Central memory CD8-positive, alpha-beta T cell (primary cell): Measurements from ENCODE around the gene RNASE7.
"Not testable (repeated sequence)": the region's sequence is repeated elsewhere in the genome, so short reads cannot be mapped to it uniquely, and the experiment has no call there.

Source experiments
- ATAC-seq: fragments of 150-1000 bp; cut with Tn5 transposase; replicated peaks from 2 replicates; pipeline ENCODE4 v1.10.0; 2022; ENCODE audit warnings: mild to moderate bottlenecking, moderate FRiP score, moderate number of reproducible peaks; ENCODE audit not compliant: poor library complexity, severe bottlenecking; ENCODE audit errors: extremely low read depth
- DNase-seq, 2 donors: peaks; one replicate each; pipeline ENCODE4 v3.0.0; 2021; ENCODE audit warnings: low spot score in 2 of 2
- H3K27ac Mint-ChIP-seq: one replicate; pipeline ENCODE4 v1.8.0; 2022; ENCODE audit warnings: low read depth, mild to moderate bottlenecking, moderate library complexity, mixed read lengths
- H3K27me3 Mint-ChIP-seq: one replicate; pipeline ENCODE4 v1.8.0; 2022; ENCODE audit warnings: mixed read lengths
- H3K36me3 Mint-ChIP-seq: one replicate; pipeline ENCODE4 v1.8.0; 2022; ENCODE audit warnings: mild to moderate bottlenecking, moderate library complexity, mixed read lengths; ENCODE audit not compliant: insufficient read depth
- H3K4me1 Mint-ChIP-seq: one replicate; pipeline ENCODE4 v1.8.0; 2022; ENCODE audit warnings: mixed read lengths
- H3K4me3 Mint-ChIP-seq: one replicate; pipeline ENCODE4 v1.8.0; 2022; ENCODE audit warnings: mild to moderate bottlenecking, moderate library complexity, mixed read lengths
- H3K9me3 Mint-ChIP-seq: one replicate; pipeline ENCODE4 v1.8.0; 2022; ENCODE audit warnings: mixed read lengths

RNASE7 gene, protein sequence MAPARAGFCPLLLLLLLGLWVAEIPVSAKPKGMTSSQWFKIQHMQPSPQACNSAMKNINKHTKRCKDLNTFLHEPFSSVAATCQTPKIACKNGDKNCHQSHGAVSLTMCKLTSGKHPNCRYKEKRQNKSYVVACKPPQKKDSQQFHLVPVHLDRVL

DNA sequence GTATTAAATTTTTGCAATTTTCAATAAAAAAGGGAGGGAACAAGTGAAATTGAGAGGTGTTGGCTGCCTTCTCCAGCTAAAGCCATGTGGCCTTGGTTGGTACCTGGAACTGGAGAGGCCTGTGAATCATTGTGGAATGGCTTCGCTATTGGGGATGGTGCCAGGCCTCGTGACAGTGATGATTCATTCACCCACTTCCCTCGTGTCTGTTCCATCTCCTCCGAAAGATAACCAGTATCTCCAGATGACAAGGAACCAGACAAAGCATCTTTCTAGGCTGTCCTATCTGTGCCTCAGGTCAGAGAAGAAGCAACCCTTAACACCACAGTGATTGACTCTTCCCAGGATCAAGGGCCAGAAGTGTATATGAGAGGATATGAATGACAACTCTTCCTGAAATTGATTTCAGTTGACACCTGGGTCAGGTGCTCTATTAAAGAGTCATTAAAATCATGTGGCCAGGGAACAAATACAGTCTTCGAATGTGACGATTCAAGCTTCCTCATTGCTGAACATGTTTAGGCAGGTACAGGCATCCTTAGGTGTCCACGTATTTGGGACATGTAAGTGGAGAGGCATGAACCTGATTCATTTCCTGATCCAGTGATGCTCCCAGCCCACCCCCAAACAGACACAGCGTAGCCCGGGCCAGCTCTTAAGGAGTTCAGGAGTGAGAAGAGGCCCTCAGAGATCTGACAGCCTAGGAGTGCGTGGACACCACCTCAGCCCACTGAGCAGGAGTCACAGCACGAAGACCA lies at the start of gene RNASE7:
Gene RNASE7 (plus strand): TSS at position 687 of the 758 bp plus-strand sequence. CDS start 631 bp downstream, outside the sequence.
- Mint-ChIP-seq H3K9me3 (no peaks in the 10 kb centered on the region), H3K27ac (no peak within 1 kb of the TSS), H3K27me3 (peaks cover 46% of the 10 kb centered on the region), H3K4me1 (peaks cover 8% of the 10 kb centered on the region), H3K36me3 (peaks cover 3% of the 10 kb centered on the region), H3K4me3 (no peak within 1 kb of the TSS)
- ATAC-seq (no peak), DNase-seq (no peak)

DNA sequence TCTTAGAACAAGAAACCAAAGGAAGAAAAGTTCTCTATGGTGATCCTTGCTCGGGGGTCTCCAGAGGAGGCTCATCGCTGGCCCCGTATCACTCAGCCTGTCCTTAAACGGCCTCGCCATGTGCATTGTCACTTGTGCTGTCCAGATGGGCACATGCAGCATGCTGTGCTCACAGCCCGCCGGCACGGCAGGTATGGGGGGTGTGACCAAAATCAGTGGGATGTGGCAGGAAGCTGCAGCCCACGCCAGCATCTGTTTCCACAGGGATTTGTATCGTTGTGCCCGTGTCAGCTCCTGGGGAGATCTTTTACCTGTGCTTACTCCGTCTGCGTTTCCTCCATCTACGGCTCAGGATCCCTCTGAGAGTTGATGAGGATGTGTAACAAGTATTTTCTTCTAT lies 45.6 kb upstream of the RNASE7 start:
- peaks cover 11% of the 10 kb centered on the region for H3K4me1 Mint-ChIP-seq
- DNase-seq (no peak), ATAC-seq (no peak)
- no peaks in the 10 kb centered on the region for H3K9me3 Mint-ChIP-seq
- H3K27me3 Mint-ChIP-seq = no peaks in the 10 kb centered on the region
- peaks cover 48% of the 10 kb centered on the region for H3K36me3 Mint-ChIP-seq
- no peak overlapping the region for H3K27ac Mint-ChIP-seq
- H3K4me3 Mint-ChIP-seq = no peak overlapping the region

DNA sequence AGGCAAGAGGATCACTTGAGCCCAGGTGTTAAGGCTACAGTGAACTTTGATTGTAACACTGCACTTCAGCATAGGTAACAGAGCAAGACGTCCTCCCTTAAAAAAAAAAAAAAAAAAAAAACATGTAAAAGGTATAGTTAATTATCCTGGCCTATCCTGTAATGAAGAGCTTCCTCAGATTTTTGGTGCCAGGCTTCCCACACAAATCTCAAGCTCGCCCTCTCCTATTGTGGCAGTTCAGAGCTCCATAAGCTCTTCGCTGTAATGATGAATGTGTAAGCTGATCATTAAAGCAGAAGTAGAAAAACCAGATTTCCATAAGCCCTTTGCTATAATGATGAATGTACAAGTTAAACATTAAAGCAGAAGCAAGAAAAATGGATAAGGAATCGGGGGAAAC lies 45.0 kb upstream of the RNASE7 start:
- ATAC-seq (no peak), DNase-seq (no peak)
- H3K4me3 Mint-ChIP-seq = no peak overlapping the region
- no peak overlapping the region for H3K27ac Mint-ChIP-seq
- H3K36me3 Mint-ChIP-seq = peaks cover 45% of the 10 kb centered on the region
- H3K4me1 Mint-ChIP-seq = peaks cover 5% of the 10 kb centered on the region
- no peaks in the 10 kb centered on the region for H3K27me3 Mint-ChIP-seq
- no peaks in the 10 kb centered on the region for H3K9me3 Mint-ChIP-seq

DNA sequence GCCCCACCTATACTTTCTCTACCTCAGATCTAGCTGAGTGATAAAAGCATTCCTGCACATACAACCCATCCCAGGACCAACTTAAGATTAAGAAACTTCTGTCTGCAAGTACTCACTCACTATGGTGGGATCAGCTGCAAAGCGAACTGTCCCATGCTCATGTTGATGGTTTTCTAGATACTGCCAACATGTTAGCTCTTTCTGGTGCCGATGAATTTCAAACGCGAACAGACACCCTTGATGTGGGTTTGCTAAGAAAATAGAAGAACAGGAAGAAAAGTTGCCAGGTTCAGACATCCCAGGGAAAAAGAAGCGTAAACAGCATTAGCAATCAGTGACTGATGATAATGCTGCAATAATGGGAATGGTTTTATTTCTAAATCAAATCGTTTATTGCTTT lies 44.6 kb upstream of the RNASE7 start:
- no peak for ATAC-seq
- Mint-ChIP-seq H3K9me3 (no peaks in the 10 kb centered on the region), H3K4me3 (no peak overlapping the region), H3K36me3 (peaks cover 41% of the 10 kb centered on the region), H3K27ac (no peak overlapping the region), H3K27me3 (no peaks in the 10 kb centered on the region), H3K4me1 (peaks cover 5% of the 10 kb centered on the region)
- no peak for DNase-seq

DNA sequence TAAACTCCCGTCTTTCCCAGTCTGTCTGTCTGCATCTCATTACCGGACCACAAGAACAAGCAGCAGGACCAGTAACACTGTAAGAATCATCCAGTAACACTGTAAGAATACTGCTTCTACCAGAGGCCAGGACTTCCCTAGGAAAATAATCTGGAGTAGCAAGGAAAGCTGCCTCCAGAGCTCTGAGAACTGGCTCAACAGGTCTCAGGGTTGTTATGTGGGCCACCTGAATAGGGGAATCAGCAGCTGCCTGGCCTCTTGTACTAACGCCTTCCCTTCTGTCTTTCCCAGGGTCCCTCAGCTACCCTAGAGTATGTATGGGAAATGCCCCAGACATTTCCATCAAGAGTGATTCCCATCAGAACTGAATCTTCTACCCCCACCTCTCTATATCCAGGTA lies 44.0 kb upstream of the RNASE7 start:
- Mint-ChIP-seq H3K9me3 (no peaks in the 10 kb centered on the region), H3K4me3 (no peak overlapping the region), H3K27me3 (no peaks in the 10 kb centered on the region), H3K36me3 (peaks cover 39% of the 10 kb centered on the region), H3K4me1 (peaks cover 5% of the 10 kb centered on the region), H3K27ac (no peak overlapping the region)
- ATAC-seq (no peak), DNase-seq (no peak)

DNA sequence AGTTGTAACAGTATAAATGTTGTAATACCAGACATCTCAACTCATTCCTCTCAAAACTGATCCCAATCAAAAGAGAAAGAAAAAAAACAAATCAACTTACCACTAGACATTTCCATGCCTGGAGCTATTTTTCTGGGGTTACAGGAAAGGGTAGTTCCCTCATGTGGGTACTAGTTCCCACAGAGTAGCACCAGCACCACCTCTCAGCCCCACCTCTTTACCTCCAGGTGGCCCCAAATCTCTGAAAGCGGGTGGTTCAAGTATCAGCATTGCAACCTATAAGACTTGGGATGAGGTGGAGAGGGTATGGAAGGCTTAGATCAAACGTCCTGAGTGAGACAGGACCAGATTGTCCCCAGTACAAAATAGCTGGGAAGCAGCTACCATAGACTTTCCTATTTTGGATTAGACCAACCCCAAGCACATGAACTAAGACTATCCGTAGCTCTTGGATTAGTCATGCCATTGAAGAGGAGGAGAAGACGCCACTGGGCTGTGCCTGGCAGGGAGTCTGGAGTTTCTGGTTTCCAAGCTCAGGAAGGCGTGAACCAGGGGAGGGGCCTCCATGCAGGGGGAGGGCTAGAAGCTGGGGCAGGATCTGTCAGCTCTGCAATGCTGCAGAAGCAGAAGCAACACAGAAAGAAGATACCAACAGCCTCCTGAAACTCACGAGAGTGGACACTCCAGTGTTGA lies 43.3 kb upstream of the RNASE7 start, which contains the start of gene SLC39A2:
Gene SLC39A2 (plus strand): TSS at position 620 of the 693 bp plus-strand sequence. CDS start 154 bp downstream, outside the sequence.
- Mint-ChIP-seq H3K36me3 (peaks cover 35% of the 10 kb centered on the region), H3K27ac (no peak within 1 kb of the TSS), H3K27me3 (no peaks in the 10 kb centered on the region), H3K4me1 (peaks cover 3% of the 10 kb centered on the region), H3K9me3 (no peaks in the 10 kb centered on the region), H3K4me3 (no peak within 1 kb of the TSS)
- DNase-seq (no peak), ATAC-seq (no peak)

DNA sequence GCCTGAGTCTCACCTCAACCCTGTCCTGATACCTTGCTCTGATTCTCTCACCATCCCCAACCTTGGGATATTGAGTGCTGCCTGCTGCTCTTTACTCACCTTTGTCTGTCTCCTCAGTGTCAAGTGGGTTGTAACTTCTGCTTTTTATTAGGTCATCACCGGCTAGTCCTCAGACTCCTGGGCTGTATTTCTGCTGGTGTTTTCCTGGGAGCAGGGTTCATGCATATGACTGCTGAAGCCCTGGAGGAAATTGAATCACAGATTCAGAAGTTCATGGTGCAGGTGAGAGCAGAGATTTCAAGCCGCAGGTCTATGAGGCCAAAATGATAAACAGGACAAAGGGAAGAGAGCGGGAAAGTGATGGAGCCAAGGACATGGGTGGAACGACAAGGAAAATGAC lies 42.6 kb upstream of the RNASE7 start:
- Mint-ChIP-seq H3K9me3 (no peaks in the 10 kb centered on the region), H3K27me3 (no peaks in the 10 kb centered on the region), H3K36me3 (peaks cover 27% of the 10 kb centered on the region), H3K4me3 (no peak overlapping the region), H3K4me1 (no peaks in the 10 kb centered on the region), H3K27ac (no peak overlapping the region)
- ATAC-seq = no peak
- no peak for DNase-seq

DNA sequence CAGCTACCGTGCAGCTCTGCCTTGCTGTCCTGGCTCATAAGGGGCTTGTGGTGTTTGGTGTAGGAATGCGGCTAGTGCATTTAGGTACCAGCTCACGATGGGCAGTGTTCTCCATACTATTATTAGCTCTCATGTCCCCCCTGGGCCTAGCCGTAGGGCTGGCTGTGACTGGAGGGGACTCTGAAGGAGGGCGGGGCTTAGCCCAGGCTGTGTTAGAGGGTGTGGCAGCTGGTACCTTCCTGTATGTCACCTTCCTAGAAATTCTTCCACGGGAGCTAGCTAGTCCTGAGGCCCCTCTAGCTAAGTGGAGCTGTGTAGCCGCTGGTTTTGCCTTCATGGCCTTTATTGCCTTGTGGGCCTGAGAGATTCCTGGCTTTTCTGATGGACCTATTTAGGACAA lies 40.9 kb upstream of the RNASE7 start:
- DNase-seq (no peak), ATAC-seq (no peak)
- Mint-ChIP-seq H3K4me3 (no peak overlapping the region), H3K36me3 (peaks cover 16% of the 10 kb centered on the region), H3K4me1 (no peaks in the 10 kb centered on the region), H3K9me3 (no peaks in the 10 kb centered on the region), H3K27me3 (no peaks in the 10 kb centered on the region), H3K27ac (no peak overlapping the region)

DNA sequence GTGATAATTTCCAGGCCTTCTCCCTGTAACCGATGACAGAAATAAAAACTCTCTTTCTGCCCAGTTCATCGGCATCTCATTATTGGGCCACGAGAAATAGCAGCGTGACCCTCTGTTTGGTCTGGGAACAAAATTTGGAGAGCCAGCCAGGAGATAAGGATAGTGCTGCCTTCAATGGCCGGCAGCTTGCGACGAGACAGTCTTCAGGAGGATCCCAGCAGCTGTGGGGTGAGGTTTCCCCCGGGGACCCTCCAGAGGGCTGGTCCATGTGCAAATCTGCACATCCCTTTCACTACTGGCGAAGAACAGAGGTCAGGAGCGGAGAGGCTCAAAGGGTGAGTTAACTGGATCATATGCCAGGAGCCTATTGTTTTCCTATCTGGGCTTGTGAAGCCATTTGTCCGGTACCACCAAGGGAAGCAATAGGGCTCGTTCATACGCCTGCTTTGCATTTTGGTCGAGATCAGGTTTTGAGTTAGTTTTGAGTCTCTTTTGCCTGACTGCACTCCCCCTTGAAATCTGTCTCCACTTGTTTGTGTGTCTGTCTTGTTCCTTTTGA lies 38.3 kb upstream of the RNASE7 start:
- H3K36me3 Mint-ChIP-seq = peaks cover 3% of the 10 kb centered on the region
- no peak overlapping the region for H3K27ac Mint-ChIP-seq
- no peaks in the 10 kb centered on the region for H3K4me1 Mint-ChIP-seq
- no peaks in the 10 kb centered on the region for H3K9me3 Mint-ChIP-seq
- no peak overlapping the region for H3K4me3 Mint-ChIP-seq
- peaks cover under 1% of the 10 kb centered on the region for H3K27me3 Mint-ChIP-seq
- DNase-seq = no peak
- no peak for ATAC-seq

DNA sequence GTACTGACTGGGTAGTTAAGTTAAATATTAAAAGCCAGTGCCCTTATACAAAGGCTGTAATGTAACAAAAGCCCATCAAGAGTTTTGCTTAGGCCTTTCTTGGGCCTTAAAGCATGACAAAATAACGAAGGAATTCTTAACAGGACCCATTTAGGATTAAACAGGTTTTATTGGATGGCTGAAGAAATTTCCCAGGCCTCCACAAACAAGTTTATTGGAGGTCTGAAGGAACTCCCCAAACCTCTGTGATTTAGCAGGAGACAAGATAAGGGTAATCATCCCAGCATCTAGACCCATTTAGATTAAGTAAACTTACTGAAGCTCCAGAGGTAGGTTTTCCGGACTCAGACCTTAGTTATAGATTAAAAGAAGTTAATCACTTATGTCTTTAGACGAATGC lies 32.4 kb upstream of the RNASE7 start:
- H3K9me3 Mint-ChIP-seq, H3K36me3 Mint-ChIP-seq, H3K4me1 Mint-ChIP-seq, H3K27ac Mint-ChIP-seq, ATAC-seq, DNase-seq, H3K4me3 Mint-ChIP-seq: not testable (repeated sequence)
- H3K27me3 Mint-ChIP-seq = peaks cover 48% of the 10 kb centered on the region

DNA sequence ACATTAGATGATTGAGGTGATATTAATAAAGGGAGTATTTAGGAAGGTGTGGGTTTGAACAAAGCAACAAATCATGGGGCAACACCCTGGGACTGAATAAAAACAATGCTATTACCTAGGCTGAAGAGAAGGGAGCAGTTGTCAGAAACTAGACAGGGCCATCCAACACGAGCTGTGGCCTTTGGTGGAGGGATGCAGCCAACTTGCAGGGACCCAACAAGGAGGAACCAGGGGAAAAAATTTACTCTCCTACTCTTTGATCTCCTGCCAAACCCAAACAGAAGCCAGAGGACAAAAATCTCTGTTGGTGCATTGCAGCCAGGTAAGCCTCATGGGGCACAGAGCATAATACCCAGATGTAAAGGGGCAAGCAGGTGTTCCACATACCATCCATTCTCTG lies 31.0 kb upstream of the RNASE7 start:
- Mint-ChIP-seq H3K27ac (no peak overlapping the region), H3K27me3 (peaks cover 48% of the 10 kb centered on the region), H3K4me1 (peaks cover 5% of the 10 kb centered on the region), H3K9me3 (no peaks in the 10 kb centered on the region), H3K36me3 (peaks cover 1% of the 10 kb centered on the region), H3K4me3 (no peak overlapping the region)
- ATAC-seq (no peak), DNase-seq (no peak)

DNA sequence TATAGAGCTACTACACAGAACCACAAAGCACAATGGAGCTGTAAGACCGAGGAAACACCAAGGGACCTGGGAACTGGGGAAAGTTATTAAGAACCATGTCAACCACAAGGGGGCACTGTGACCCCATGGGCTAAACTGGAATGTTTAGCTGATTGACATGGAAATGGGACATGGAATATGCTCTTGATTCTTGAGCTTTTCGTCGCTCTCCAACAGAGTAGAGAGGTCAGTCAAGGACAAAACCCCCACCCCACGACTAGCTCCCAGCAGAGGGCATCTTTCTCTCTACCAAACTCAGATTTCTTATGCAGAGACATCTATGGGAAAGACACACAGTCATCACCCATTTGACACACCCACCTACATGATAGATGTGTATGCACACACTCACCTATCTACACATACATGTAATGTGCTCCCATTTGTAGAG lies 27.4 kb upstream of the RNASE7 start:
- ATAC-seq (peak; percentile 72), DNase-seq (peak; percentile 60 to 72)
- H3K27ac Mint-ChIP-seq = no peak overlapping the region
- no peaks in the 10 kb centered on the region for H3K9me3 Mint-ChIP-seq
- H3K4me1 Mint-ChIP-seq = peaks cover 5% of the 10 kb centered on the region
- peaks cover 39% of the 10 kb centered on the region for H3K27me3 Mint-ChIP-seq
- no peak overlapping the region for H3K4me3 Mint-ChIP-seq
- H3K36me3 Mint-ChIP-seq = peaks cover 5% of the 10 kb centered on the region
